Thoracic aorta (tissue), 2 donors: ENCODE data around the gene JPH3. TPM values are rescaled to one million over a fixed set of nuclear protein-coding genes. Genes with fewer than 3 reads are reported as not detected.

ENCODE experiments used
- ATAC-seq: fragments of 150-250 bp; one replicate; pipeline ENCODE4 v1.8.0; 2017; ENCODE audit warnings: low read depth; ENCODE audit not compliant: insufficient number of reproducible peaks, low FRiP score
- DNase-seq: peaks from one replicate; pipeline ENCODE4 v3.0.0-alpha.2; 2020; ENCODE audit warnings: low spot score
- H3K27ac ChIP-seq, 2 donors: fragments of 200-600 bp; sonication (generic); 1 replicate in 1 of 2; 2 replicates in 1 of 2; pipeline ENCODE4 v1.5.1; 2016; ENCODE audit warnings: mild to moderate bottlenecking in 2 of 2, moderate library complexity in 2 of 2
- H3K27me3 ChIP-seq: fragments of 200-600 bp; sonication (generic); replicated peaks from 2 replicates; pipeline ENCODE4 v1.6.0; 2016; ENCODE audit warnings: mild to moderate bottlenecking; ENCODE audit not compliant: insufficient read depth
- H3K36me3 ChIP-seq: fragments of 200-600 bp; sonication (generic); one replicate; pipeline ENCODE4 v1.5.1; 2016
- H3K4me1 ChIP-seq, 2 donors: fragments of 200-600 bp; sonication (generic); 1 replicate in 1 of 2; 2 replicates in 1 of 2; pipeline versions ENCODE4 v1.5.1 to v1.6.0; 2016; ENCODE audit warnings: low read depth in 2 of 2, mild to moderate bottlenecking in 1 of 2; ENCODE audit not compliant: control insufficient read depth in 1 of 2
- H3K4me3 ChIP-seq: fragments of 200-600 bp; sonication (generic); 2 replicates; pipeline ENCODE4 v1.5.1; 2016; ENCODE audit warnings: mild to moderate bottlenecking
- H3K9me3 ChIP-seq: fragments of 200-600 bp; sonication (generic); 2 replicates; pipeline ENCODE4 v1.5.1; 2016
- total RNA-seq, 2 donors: library from RNA; depleted of rRNA; stranded (reverse); fragments of >200 nt; gene quantifications; one replicate each; pipeline versions ENCODE4 v1.1.0 to v1.2.3, GENCODE V29; 2016
- TF ChIP-seq, protein P1 (sequence below): fragments of 200-600 bp; sonication (generic); IDR thresholded peaks from one replicate; pipeline ENCODE4 v1.5.1; 2019; ENCODE audit warnings: antibody characterized with exemption

JPH3 gene
- total RNA-seq, 2 donors from 2014 or later = not detected

DNA sequence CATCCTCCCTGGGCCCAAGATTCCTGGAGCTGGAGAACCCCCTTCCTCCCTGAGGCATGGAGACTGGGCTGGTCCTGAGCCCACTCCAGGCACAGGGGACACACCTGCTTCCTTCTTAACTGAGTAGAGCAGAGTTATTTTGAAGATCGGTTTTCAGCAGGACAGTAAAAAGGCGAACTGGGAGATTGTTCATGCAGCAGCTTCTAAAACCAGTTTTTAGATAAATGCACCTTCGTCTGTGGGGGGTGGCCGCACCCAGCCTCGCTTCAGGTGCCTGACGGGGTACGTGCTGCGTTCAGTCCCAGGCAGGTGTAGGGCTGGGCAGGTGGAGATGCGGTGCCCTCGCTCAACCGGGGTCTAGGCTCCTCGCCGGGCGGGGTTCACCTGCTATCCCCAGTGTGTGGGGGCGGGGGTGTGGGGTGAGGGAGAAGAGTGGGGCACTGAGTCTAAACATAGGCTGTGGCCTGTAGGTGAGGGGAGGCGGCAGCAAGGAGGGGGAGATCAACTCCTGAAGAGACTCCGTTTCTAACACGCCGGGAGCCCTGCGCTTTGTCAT lies 69.5 kb downstream of the JPH3 start:
- Histone ChIP-seq H3K9me3 (no peaks in the 10 kb centered on the region), H3K4me3 (no peak overlapping the region), H3K27ac (no peak overlapping the region), H3K27me3 (no peaks in the 10 kb centered on the region), H3K36me3 (no peaks in the 10 kb centered on the region), H3K4me1 (no peaks in the 10 kb centered on the region)
- DNase-seq = no peak
- TF ChIP-seq, protein P1, sequence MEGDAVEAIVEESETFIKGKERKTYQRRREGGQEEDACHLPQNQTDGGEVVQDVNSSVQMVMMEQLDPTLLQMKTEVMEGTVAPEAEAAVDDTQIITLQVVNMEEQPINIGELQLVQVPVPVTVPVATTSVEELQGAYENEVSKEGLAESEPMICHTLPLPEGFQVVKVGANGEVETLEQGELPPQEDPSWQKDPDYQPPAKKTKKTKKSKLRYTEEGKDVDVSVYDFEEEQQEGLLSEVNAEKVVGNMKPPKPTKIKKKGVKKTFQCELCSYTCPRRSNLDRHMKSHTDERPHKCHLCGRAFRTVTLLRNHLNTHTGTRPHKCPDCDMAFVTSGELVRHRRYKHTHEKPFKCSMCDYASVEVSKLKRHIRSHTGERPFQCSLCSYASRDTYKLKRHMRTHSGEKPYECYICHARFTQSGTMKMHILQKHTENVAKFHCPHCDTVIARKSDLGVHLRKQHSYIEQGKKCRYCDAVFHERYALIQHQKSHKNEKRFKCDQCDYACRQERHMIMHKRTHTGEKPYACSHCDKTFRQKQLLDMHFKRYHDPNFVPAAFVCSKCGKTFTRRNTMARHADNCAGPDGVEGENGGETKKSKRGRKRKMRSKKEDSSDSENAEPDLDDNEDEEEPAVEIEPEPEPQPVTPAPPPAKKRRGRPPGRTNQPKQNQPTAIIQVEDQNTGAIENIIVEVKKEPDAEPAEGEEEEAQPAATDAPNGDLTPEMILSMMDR = no peak
- ATAC-seq = no peak

- TF ChIP-seq, protein P1 = no peak
- no peak for ATAC-seq
- Histone ChIP-seq H3K9me3 (no peaks in the 10 kb centered on the region), H3K27ac (no peak overlapping the region), H3K4me3 (no peak overlapping the region), H3K27me3 (no peaks in the 10 kb centered on the region), H3K4me1 (no peaks in the 10 kb centered on the region), H3K36me3 (no peaks in the 10 kb centered on the region)
- DNase-seq = no peak
Measured at GRCh38 chr16:87674419-87674818, 72.1 kb downstream of the JPH3 start.

GRCh38 chr16:87675111-87675719 lies 72.9 kb downstream of the JPH3 start:
- Histone ChIP-seq H3K4me3 (no peak overlapping the region), H3K4me1 (no peaks in the 10 kb centered on the region), H3K9me3 (no peaks in the 10 kb centered on the region), H3K27ac (no peak overlapping the region), H3K27me3 (no peaks in the 10 kb centered on the region), H3K36me3 (no peaks in the 10 kb centered on the region)
- TF ChIP-seq, protein P1 = no peak
- DNase-seq = no peak
- ATAC-seq = no peak

GRCh38 chr16:87677830-87678229 lies 75.5 kb downstream of the JPH3 start:
- H3K27ac ChIP-seq = no peak overlapping the region
- DNase-seq = no peak
- TF ChIP-seq, protein P1 = no peak
- H3K9me3 ChIP-seq = no peaks in the 10 kb centered on the region
- H3K36me3 ChIP-seq = no peaks in the 10 kb centered on the region
- ATAC-seq = no peak
- H3K4me1 ChIP-seq = no peaks in the 10 kb centered on the region
- H3K4me3 ChIP-seq = no peak overlapping the region
- H3K27me3 ChIP-seq = no peaks in the 10 kb centered on the region

DNA sequence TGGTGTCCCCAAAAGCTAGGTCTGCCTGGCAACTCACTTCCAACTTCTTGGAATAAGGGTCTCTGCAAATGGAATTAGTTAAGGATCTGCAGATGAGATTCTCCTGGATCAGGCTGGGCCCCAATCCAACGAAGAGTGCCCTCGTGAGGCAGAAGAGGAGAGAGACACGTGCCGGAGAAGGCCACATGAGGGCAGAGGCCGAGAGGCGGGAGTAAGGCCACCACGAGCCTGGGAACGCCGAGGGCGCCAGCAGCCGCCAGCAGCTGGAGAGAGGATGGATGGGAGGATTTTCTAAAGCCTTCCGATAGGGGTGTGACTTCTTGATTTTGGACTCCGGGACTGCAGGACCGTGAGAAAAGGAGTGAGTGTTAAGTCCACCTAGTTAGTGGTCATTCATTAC lies 76.3 kb downstream of the JPH3 start:
- ATAC-seq = no peak
- Histone ChIP-seq H3K4me1 (no peaks in the 10 kb centered on the region), H3K36me3 (no peaks in the 10 kb centered on the region), H3K9me3 (no peaks in the 10 kb centered on the region), H3K27ac (no peak overlapping the region), H3K27me3 (no peaks in the 10 kb centered on the region), H3K4me3 (no peak overlapping the region)
- no peak for DNase-seq
- TF ChIP-seq, protein P1 = no peak
